HG03060 (cell line): ENCODE measurements around the gene GEN1.
"Not testable (repeated sequence)": the region's sequence is repeated elsewhere in the genome, so short reads cannot be mapped to it uniquely, and the experiment has no call there.

ENCODE experiments used
- ATAC-seq: cut with Tn5 transposase; IDR thresholded peaks from one replicate; pipeline ENCODE4 v1.9.1; 2021; ENCODE audit warnings: low read depth, moderate number of reproducible peaks; ENCODE audit not compliant: unreplicated experiment

The GEN1 gene

DNA sequence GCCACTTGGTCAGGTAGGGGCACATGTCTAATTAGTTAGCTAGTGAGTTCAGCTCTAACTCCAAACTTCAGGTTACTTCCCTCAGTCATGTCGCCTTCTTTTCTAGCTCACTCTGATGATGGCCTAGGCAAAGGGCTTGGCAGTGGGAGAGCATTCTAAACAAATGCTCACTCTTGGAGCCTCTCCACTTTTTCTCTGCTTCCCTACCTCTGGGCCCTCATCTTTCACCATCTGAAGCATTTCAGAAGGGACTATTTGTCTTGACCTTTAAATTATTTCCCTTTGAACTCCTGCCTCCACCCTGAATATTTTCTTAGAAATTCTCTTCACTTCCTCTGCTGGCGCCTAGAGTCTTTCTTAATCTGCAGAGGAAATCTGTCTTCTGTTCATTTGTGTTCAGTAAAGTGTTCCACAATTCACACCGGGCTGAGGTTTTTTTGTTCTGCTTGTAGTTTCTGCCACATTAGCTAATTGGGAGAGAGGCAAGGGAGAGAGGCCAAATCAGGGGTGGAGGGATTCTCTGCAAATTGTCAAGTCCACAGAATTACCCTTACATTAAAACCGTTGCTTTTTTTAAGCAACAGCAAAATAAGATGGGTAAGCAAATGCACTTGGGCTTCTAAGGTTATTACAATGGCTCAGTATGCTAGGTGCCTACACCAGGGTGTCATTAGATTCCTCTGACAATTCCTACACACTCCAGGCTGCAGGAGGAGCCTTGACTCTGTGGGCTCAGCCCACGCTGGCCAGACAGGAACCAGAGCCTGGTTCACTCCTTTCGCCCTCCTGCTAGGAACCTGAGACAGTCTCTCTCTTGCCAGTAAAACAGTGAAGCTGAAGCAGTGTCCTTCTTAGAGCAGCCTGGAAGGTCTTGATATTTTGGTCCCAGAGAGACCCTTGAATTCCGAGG lies 67.9 kb downstream of the GEN1 start:
- ATAC-seq = peak; percentile 32

GRCh38 chr2:17822445-17823117 lies 68.6 kb downstream of the GEN1 start:
- peak; percentile 64 for ATAC-seq

- ATAC-seq = not testable (repeated sequence)
Observed at GRCh38 chr2:17823646-17824045, 69.7 kb downstream of the GEN1 start.

GRCh38 chr2:17827316-17827715 lies 73.4 kb downstream of the GEN1 start:
- ATAC-seq = no peak

- no peak for ATAC-seq
Observed at GRCh38 chr2:17827785-17828184, 73.8 kb downstream of the GEN1 start.

DNA sequence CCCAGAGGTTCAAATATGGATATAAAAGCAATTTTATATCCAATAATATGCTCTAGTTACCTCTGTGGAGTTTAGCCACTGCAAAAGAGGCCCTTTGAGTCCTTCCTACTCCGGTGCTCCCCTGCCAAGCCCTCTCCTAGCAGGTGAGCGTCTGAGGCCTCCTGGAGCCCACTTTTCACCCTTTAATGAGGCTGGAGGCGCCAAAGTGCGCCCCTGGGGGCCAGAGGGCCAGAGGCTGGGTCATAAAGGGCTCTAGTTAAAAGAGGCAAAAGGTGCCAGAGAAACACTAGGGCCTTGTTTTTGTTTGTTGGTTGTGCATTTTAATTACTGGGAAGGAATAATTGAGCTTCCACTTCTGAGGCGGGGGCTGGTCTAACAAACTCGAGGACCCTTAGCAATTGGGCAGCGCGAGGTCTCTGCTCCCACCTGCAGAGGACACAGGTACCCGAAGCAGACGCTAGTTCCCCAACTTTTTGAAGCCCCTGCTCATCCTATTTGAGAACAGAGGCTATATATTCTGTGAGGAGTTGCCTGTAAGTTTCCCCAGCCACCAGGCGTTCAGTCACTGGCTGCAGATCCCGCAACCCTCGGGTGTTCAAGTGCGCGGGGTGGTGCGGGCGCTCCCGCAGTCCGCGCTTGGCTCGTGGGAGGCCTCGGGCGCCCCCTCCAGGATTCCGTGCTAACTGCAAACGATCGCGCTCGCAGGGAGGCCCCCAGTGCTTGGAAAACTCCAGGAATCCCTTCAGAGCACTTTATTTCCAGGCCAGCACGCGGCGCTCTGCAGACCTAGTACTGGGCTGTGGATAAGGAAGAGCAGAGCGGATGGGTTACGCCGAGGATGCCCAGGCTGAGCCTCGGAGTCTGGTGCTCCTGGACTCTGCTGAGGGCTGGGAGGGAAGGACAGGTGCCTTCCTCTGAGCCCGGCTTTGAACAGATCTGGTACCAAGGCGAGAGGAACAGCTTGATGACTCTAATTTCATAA lies 76.4 kb downstream of the GEN1 start:
- ATAC-seq = no peak

- no peak for ATAC-seq
Observed at GRCh38 chr2:17835516-17835915, 81.6 kb downstream of the GEN1 start.
